Skin of body (tissue), 2 donors: ENCODE results near the gene NPRL2. TPM values are rescaled to one million over a fixed set of nuclear protein-coding genes. Genes with fewer than 3 reads are reported as not detected.

Experiments used
- DNase-seq: peaks from one replicate; lab custom pipeline; 2025; lab: John Stamatoyannopoulos, UW
- total RNA-seq: library from RNA; depleted of rRNA; stranded (reverse); fragments of >200 nt; gene quantifications from one replicate; pipeline ENCODE4 v1.2.3, GENCODE V29; 2014

NPRL2 gene
- total RNA-seq, 1 donor from 2014 or later: 13.6 TPM

DNA sequence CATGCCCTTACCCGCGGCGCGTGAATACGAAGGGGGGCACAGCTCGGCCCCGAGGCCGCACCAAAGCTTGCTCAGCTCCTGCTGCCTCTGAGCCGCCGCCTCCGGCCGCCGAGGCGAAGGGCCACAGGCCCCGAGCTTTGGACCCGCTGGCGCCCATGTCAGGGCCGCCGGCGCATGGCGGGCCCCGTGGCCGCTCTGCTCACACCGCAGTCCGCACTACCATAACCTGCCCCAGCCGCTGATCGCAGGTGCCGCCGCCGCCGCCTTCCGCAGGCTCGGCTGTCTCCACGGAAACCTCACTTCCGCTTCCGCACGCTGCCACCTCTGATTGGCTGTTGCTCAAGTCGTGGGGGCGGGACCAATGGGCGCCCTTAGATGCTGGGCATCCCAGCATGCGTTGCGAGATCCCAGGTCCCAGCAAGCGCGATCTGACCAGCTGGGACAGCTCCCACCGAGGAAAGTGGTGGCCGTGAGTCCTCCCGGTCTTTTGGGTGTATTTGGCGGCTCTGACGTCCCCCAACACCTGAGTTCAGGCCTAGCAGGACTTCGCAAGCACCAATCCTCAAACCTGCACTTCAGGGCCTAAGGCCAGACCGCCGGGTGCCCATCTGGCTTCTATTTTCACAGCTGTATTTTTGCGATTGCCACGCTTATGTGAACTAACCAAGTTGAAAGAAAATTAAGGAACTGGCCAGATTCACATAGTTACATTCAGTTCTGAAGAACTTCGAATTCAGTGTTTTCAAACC, 22.5 kb downstream of the NPRL2 start, which contains the start of gene TUSC2:
Gene TUSC2 (minus strand): TSS at position 281 of the 749 bp plus-strand sequence. CDS start 124 bp downstream, at position 157.
- DNase-seq: peak; percentile 90

GRCh38 chr3:50327129-50327528, 23.4 kb downstream of the NPRL2 start:
- DNase-seq: no peak

- no peak for DNase-seq
Observed at GRCh38 chr3:50326182-50326541, 24.4 kb downstream of the NPRL2 start.

- no peak for DNase-seq
Observed at GRCh38 chr3:50325497-50326181, 24.9 kb downstream of the NPRL2 start.

- no peak for DNase-seq
Observed at GRCh38 chr3:50325113-50325480, 25.5 kb downstream of the NPRL2 start.

DNA sequence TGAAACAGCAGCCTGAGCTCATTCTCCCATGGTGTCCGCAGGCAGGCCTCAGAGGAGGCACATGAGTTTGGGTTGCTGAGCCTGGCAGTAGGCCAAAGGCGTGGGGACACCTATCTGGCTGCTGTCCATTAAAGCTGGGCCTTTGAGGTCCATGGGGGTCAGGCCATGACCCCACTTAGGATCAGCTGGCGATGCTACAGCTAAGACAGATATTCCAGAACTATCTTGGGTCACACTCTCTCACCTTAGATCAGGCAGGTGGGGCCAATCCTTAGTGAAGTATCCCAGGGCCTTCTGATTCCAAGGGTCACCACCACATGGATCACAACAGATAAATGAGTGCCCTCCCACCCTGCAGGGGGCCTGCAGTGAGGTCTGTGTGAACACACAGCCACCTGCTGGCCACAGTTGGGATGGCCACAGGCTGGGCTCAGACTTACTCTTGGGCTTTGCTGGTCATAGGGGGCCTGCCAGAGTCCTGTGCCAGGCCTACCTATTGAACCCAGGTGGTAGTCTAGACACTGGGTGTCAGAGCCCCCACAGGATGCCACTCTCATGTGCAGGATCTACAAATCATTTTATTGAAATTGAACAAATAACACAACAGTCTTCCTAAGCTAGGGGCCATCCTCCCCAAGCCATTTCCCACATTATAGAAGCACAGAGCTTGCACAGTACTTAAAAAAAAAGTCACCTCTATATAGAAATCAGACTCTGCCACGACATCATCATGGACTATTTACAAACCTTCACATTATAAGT, 26.0 kb downstream of the NPRL2 start:
- DNase-seq: no peak

- peak; percentile 23 for DNase-seq
Observed at GRCh38 chr3:50323614-50324199, 26.9 kb downstream of the NPRL2 start.

DNA sequence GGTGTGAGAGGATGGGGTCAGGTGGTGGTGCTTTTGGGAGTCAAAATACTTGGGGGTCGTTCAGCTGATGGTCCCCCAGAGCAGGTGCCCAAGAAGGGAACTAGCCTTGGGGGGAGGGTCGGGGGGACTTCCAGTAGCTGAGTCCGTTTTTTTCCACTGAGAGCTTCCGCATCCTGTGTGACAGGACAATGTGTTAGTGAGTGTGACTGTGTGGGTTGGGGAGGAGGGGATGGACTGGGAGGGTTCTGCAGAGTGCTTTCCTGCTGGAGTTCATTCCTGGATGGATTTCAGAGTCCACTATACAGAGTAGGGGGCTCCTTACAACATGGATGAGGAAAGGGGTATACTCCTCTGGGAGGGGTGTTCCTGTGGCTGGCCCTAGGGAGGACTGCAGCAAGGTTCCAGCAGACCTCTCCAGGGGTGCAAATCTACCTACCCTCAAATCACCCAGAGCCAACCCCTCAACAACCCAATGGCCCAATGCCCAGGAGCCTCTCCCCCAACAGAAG, 27.4 kb downstream of the NPRL2 start:
- DNase-seq: peak; percentile 49

DNA sequence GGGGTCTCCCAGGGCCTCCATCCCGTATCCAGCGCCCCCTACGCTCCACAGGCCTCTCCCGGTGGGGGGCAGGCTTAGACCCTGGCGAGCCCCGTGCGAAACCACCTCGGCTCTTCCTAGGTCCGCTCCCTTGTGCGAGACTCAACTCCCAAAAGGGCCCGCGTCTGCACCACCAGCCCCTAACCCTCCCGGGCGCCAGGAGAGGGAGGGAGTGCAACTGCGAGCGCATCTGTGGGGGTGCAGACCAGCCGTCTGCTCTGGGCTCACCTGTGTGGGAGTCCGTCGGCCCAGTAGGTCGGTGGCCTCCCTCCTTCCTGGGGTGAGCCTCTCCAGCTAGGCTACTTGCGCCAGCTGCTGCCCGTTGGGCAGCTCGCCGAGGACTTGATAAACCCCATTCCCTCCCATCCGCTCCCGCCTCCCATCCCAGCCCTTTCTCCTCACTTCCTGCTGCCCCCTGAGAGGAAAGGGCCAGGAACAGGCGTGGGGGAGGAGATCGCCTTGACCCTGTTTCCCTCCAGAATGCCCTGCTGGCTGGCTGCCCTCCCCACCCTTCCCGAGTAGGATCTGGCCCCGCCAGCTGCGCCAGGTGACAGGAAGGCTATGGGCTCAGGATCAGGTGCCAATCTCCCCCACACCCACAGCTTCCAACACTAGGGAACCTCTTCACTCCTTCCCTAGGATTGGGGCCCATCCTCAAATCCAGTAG, 28.0 kb downstream of the NPRL2 start, which contains the start of gene HYAL2:
Gene HYAL2 (minus strand): TSS at position 360 of the 706 bp plus-strand sequence. CDS start 2,256 bp downstream, outside the sequence.
- peak; percentile 49 for DNase-seq

DNA sequence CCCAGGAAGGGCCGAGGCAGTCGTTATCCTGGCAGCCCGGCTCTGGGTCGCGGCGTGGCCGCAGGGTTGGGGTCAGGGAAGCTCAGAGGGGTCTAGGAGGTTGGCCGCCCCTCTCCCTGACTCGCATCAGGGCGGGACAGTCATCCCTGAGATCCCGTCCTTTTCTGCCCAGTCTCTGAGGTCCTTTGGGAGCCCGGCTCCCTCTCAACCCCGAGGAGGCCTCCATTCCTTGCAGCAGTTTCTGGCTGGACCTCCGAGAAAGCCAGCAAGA, 28.5 kb downstream of the NPRL2 start:
- no peak for DNase-seq

DNA sequence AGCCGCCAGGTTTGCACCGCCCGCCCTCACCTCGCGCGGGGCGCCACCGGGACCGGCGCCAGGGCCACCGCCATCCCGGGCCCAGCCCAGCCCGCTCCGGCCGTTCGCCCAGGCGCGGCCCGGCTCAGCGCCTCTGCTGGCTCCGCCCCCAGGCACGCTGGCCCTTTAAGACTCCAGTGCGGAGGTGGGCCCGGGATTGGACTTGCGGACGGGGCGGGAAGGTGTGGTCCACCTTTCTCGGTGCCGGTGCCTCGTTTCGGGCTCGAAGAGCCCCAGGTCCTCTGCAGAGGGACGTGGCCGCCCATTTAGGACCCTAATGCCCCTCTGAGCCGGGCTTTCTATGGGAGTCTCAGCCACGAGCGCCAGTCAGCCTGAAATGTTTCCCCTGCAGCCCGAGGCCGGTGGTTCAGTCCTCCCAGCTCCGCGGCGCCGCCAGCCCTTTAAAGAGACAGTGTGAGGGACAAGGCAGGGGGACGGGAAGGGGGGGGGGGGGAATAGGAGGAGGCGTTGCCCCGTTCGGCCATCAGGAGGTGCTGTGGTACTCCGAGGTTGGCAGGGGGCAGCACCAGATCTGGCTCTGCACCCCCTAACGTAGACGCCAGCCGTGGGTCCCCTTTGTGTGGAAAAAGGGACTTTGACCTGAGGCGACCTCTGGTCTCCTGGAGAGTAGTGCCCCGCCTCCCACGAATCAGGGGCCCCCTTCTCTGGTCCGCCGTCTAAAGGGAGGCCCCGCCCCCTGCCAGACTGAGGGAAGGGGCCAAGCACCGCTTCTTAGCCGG, 29.1 kb downstream of the NPRL2 start:
- peak; percentile 89 for DNase-seq

DNA sequence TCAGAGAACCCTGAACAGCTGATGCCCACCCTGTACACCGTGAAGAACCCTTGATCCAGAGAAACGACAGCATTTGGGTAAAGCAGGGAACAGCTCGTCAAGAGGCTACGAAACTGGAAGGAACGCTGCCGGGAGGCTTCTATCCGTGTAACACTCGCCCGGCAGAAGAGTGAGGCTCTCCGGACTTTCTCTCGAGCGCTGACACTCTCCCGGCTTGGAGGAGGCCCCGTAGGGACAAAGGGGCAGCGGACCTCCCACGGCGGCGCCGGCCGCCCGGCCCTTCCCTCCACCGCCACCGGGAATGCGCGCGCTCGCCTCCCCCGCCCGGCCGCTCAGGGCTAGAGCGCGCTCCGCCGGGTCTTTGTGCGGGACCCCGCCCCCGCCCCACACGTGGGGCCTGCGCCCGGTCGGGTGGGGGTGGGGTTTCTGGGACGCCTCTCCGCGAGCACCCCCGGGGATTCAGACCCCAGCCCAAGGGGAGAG, 29.7 kb downstream of the NPRL2 start:
- peak; percentile 58 for DNase-seq

- DNase-seq: no peak
Observed at GRCh38 chr3:50319894-50320625, 30.5 kb downstream of the NPRL2 start.

- no peak for DNase-seq
Observed at GRCh38 chr3:50319181-50319893, 31.2 kb downstream of the NPRL2 start.

DNA sequence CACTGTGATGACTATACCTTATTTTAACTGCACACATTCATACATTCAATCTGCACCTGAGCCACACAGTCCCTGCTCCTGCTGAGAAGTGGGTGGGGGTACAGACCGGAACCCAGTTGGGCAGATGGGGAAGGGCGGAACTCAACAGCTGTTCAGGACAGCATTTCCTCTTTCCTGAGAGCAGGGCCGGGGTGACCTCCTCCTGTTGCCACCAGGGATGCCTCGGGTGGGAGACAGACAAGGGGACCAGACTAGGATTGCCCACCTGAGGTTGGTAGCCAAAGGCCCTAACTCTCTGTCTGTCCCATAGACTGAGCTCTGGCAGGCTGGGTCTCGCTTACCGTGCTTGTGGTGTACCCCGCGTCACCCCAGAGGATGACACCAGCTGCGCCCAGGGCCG, 32.0 kb downstream of the NPRL2 start:
- DNase-seq: no peak

DNA sequence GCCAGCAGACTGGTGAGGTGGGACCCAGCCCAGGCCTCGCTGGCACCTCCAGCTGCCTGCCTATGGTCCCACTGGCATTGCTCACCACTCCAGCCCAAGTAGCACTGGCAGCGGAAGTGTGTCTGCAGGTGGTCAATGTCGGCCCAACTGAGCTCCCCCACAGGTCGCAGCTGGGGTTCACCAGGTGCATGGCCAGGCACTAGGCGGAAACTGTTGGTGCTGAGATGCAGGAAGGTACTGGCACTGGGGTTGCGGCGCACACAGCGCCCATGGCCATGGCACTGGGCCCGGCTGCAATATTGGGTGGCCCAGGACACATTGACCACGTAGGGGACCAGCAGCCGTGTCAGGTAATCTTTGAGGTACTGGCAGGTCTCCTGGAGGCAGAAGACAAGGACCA, 32.4 kb downstream of the NPRL2 start:
- no peak for DNase-seq

GRCh38 chr3:50317300-50317699, 33.3 kb downstream of the NPRL2 start:
- no peak for DNase-seq

DNA sequence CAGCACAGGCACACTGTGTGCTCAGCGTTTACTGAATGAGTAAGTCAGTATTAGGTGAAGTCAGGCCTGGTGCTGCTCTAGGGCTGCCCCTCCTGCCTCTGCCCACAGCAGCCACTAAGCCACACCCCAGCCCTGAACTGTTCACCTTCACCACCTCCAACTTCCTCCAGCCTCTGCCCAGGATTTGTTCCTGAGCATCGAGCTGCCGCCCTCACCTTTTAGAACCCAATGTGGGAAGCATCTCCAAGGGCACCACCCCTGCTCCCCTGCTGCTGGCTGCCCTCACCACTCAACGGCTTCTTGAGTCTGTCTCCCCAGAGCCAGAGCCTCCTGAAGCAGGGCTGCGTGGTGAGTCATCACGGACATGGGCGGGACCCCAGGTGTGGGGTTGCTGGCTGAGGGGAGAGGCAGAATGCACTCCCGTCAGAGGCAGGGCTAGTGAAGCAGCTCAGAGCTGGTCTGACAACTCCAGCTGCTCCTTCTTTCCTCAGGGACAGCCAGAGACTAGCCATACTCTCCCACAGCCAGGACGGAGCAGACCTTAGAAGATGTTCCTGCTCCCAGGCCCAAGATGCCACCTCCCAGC, 33.8 kb downstream of the NPRL2 start:
- DNase-seq: no peak
